Tibial artery (tissue), 4 donors: Measurements from ENCODE around the gene PPFIA4.
"Not testable (repeated sequence)": the region's sequence is repeated elsewhere in the genome, so short reads cannot be mapped to it uniquely, and the experiment has no call there.

Source experiments
- DNase-seq, 2 donors: peaks; one replicate each; pipeline ENCODE4 v3.0.0-alpha.2; 2019
- H3K27ac ChIP-seq, 2 donors: fragments of 200-600 bp; sonication (generic) in 1 of 2; 1 replicate in 1 of 2; 2 replicates in 1 of 2; pipeline ENCODE4 v1.5.1; 2018 to 2019; ENCODE audit warnings: mild to moderate bottlenecking in 1 of 2
- H3K27me3 ChIP-seq, 2 donors: fragments of 200-600 bp; sonication (generic) in 1 of 2; one replicate each; pipeline versions ENCODE4 v1.5.1 to v1.6.0; 2016 to 2019
- H3K36me3 ChIP-seq, 3 donors: fragments of 200-600 bp; sonication (generic) in 2 of 3; one replicate each; pipeline ENCODE4 v1.5.1; 2016 to 2019; ENCODE audit warnings: mild to moderate bottlenecking in 2 of 3
- H3K4me1 ChIP-seq, 4 donors: fragments of 200-600 bp; sonication (generic) in 2 of 4; 1 replicate in 3 of 4; 2 replicates in 1 of 4; pipeline ENCODE4 v1.5.1; 2016 to 2019
- H3K4me3 ChIP-seq, 2 donors: fragments of 200-600 bp; sonication (generic) in 1 of 2; 1 replicate in 1 of 2; 2 replicates in 1 of 2; pipeline ENCODE4 v1.5.1; 2018 to 2019; ENCODE audit warnings: mild to moderate bottlenecking in 2 of 2
- H3K9me3 ChIP-seq, 3 donors: fragments of 200-600 bp; sonication (generic) in 1 of 3; one replicate each; pipeline ENCODE4 v1.5.1; 2016 to 2019
- CTCF ChIP-seq, 2 experiments: fragments of 200-600 bp in 1 of 2; fragments of 450-650 bp in 1 of 2; IDR thresholded peaks; one replicate each; pipeline ENCODE4 v1.5.1; 2017 to 2019; ENCODE audit warnings: antibody characterized with exemption in 2 of 2, mild to moderate bottlenecking in 1 of 2, moderate library complexity in 1 of 2
- intact Hi-C: fragments of 100-400 bp; cut with DNase I; formaldehyde crosslinking; loops from one replicate; pipeline ENCODE4 v1.15.0; 2023; ENCODE audit warnings: low total_unique reads

PPFIA4 gene

GRCh38 chr1:203006948-203007871 lies 19.1 kb upstream of the PPFIA4 start, which contains the start of gene TMEM183A:
Gene TMEM183A, plus strand, starts transcription at chr1:203007374. Its CDS starts 92 bp downstream, at chr1:203007466.
- no peak for TF ChIP-seq CTCF (IDR thresholded peaks at IDR 0.05)
- intact Hi-C loops, result no loop called here
- Histone ChIP-seq H3K27me3 (no peaks in the 10 kb centered on the region), H3K9me3 (no peaks in the 10 kb centered on the region), H3K27ac (peak within 1 kb of the TSS; percentile 90 to 96), H3K4me1 (peaks cover 0 to 26% (median 13%) of the 10 kb centered on the region in 4 donors), H3K36me3 (peaks cover 21 to 30% (median 21%) of the 10 kb centered on the region in 3 donors), H3K4me3 (peak within 1 kb of the TSS; percentile 80 to 99)
- DNase-seq, result peak; percentile 97 to 98

GRCh38 chr1:203009185-203009584 lies 17.1 kb upstream of the PPFIA4 start:
- Histone ChIP-seq H3K36me3 (peaks cover 25 to 49% (median 38%) of the 10 kb centered on the region in 3 donors), H3K4me1 (peaks cover 0 to 26% (median 13%) of the 10 kb centered on the region in 4 donors)
- intact Hi-C loops, result no loop called here

DNA sequence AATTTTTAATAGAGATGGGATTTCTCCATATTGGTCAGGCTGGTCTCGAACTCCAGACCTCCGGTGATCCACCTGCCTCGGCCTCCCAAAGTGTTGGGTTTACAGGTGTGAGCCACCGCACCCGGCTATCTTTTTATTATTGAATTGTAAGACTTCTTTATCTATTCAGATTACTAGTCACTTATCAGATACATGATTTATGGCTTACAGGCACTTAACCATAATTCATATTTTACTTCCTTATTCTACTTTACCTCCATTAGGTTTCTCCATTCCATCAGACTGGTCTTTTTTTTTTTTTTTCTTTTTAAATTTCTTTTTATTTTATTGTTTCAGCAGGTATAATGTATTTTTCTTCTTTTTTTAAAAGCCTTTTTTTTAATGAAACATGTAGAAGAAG lies 14.7 kb upstream of the PPFIA4 start:
- Histone ChIP-seq H3K27ac (no peak overlapping the region), H3K27me3 (no peaks in the 10 kb centered on the region), H3K4me3 (no peak overlapping the region), H3K4me1 (peaks cover 0 to 21% (median 11%) of the 10 kb centered on the region in 4 donors), H3K36me3 (peaks cover 49 to 73% (median 62%) of the 10 kb centered on the region in 3 donors), H3K9me3 (no peaks in the 10 kb centered on the region)
- intact Hi-C loops, result no loop called here
- TF ChIP-seq CTCF (IDR thresholded peaks at IDR 0.05), result no peak
- DNase-seq, result no peak

More at GRCh38 chr1:203009185-203009584, 17.1 kb upstream of the PPFIA4 start:
- H3K9me3 ChIP-seq, result no peaks in the 10 kb centered on the region
- DNase-seq, result no peak
- H3K27me3 ChIP-seq, result no peaks in the 10 kb centered on the region
- TF ChIP-seq CTCF (IDR thresholded peaks at IDR 0.05), result no peak
- no peak overlapping the region for H3K4me3 ChIP-seq
- no peak overlapping the region for H3K27ac ChIP-seq

GRCh38 chr1:203017061-203017460 lies 9.2 kb upstream of the PPFIA4 start:
- no peak overlapping the region for H3K4me3 ChIP-seq
- H3K27me3 ChIP-seq, result no peaks in the 10 kb centered on the region
- intact Hi-C loops, result no loop called here
- no peaks in the 10 kb centered on the region for H3K4me1 ChIP-seq
- no peak overlapping the region for H3K27ac ChIP-seq
- TF ChIP-seq CTCF (IDR thresholded peaks at IDR 0.05), result no peak
- no peaks in the 10 kb centered on the region for H3K9me3 ChIP-seq
- H3K36me3 ChIP-seq, result peaks cover 80 to 98% (median 81%) of the 10 kb centered on the region in 3 donors
- no peak for DNase-seq

DNA sequence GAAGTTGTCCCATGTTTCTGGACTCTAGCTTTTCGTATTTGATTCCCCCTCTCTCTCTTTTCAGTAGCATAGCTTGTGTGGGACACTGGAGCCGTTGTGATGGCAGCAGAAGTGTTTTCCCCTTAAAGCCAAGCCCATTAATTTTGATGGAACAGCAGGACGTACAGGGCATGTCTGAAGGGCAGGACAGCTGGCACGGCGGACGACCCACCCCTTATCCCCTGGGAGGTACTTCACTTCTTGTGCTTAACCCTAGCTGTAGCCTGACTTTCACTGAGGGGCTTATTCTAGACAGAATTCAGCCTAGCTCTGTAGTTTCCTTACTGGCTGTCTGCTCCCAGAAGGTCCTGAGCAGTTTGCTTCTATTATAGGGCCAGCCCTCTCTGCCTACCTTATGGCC lies 8.6 kb upstream of the PPFIA4 start:
- no peaks in the 10 kb centered on the region for H3K27me3 ChIP-seq
- intact Hi-C loops, result no loop called here
- H3K36me3 ChIP-seq, result peaks cover 84 to 100% (median 88%) of the 10 kb centered on the region in 3 donors

DNA sequence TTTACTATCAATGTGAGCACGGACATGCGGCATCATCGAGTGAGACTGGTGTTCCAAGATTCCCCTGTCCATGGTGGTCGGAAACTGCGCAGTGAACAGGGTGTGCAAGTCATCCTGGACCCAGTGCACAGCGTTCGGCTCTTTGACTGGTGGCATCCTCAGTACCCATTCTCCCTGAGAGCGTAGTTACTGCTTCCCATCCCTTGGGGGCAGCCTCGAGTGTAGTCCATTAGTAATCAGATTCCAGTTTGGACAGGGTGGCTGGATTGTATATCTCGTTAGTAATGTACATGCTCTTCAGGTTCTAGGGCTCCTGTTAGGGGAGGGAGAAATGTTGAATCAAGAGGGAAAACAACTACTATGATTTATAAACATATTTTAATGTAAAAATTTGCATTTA lies 3.4 kb upstream of the PPFIA4 start:
- H3K4me3 ChIP-seq, DNase-seq, intact Hi-C loops, H3K27ac ChIP-seq, H3K9me3 ChIP-seq, H3K27me3 ChIP-seq: not testable (repeated sequence)
- H3K4me1 ChIP-seq, result peaks cover 0 to 18% (median 15%) of the 10 kb centered on the region in 4 donors
- peaks cover 40 to 64% (median 55%) of the 10 kb centered on the region in 3 donors for H3K36me3 ChIP-seq

More for the DNA sequence above, 8.6 kb upstream of the PPFIA4 start:
- no peaks in the 10 kb centered on the region for H3K9me3 ChIP-seq
- no peaks in the 10 kb centered on the region for H3K4me1 ChIP-seq
- no peak for TF ChIP-seq CTCF (IDR thresholded peaks at IDR 0.05)
- H3K4me3 ChIP-seq, result no peak overlapping the region
- DNase-seq, result no peak
- no peak overlapping the region for H3K27ac ChIP-seq
